ENCODE results near the gene SLC6A17.
A peak's percentile ranks its signal among the peaks of the same experiment; 100 is the strongest.

Gene SLC6A17

GRCh38 chr1:110224240-110224995, 74.1 kb downstream of the SLC6A17 start:
- DNase-seq: no peak

GRCh38 chr1:110225212-110225611, 74.9 kb downstream of the SLC6A17 start:
- no peak for DNase-seq

GRCh38 chr1:110225756-110226404, 75.6 kb downstream of the SLC6A17 start:
- DNase-seq: no peak

GRCh38 chr1:110227774-110228173, 77.5 kb downstream of the SLC6A17 start:
- DNase-seq: no peak

GRCh38 chr1:110228381-110228780, 78.1 kb downstream of the SLC6A17 start:
- DNase-seq: no peak

- no peak for DNase-seq
These were observed 78.6 kb downstream of the SLC6A17 start for GRCh38 chr1:110228869-110229268.

GRCh38 chr1:110229348-110230001, 79.2 kb downstream of the SLC6A17 start:
- DNase-seq: no peak

GRCh38 chr1:110230381-110231199, 80.3 kb downstream of the SLC6A17 start:
- DNase-seq: no peak

GRCh38 chr1:110233861-110234260, 83.6 kb downstream of the SLC6A17 start:
- no peak for DNase-seq

- no peak for DNase-seq
These were observed 84.4 kb downstream of the SLC6A17 start for GRCh38 chr1:110234691-110235090.

GRCh38 chr1:110235181-110235833, 85.0 kb downstream of the SLC6A17 start:
- DNase-seq: no peak

- DNase-seq: peak; percentile 19
These were observed 85.8 kb downstream of the SLC6A17 start for GRCh38 chr1:110235834-110236682.

- no peak for DNase-seq
These were observed 87.3 kb downstream of the SLC6A17 start for GRCh38 chr1:110237386-110238152.

GRCh38 chr1:110239441-110240430, 89.4 kb downstream of the SLC6A17 start:
- no peak for DNase-seq

GRCh38 chr1:110240476-110241210, 90.3 kb downstream of the SLC6A17 start:
- no peak for DNase-seq

- no peak for DNase-seq
These were observed 91.2 kb downstream of the SLC6A17 start for GRCh38 chr1:110241516-110241915.

- no peak for DNase-seq
These were observed 91.8 kb downstream of the SLC6A17 start for GRCh38 chr1:110242062-110242461.

- DNase-seq: no peak
These were observed 92.4 kb downstream of the SLC6A17 start for GRCh38 chr1:110242731-110243130.

- DNase-seq: no peak
These were observed 92.9 kb downstream of the SLC6A17 start for GRCh38 chr1:110243146-110243545.

Measured in stimulated activated CD4-positive, alpha-beta T cell treated with anti-CD3 and anti-CD28 coated beads, Interleukin-4, amount 100 ng/mL, for 1 hour (primary cell).